ENCODE results near the gene JTB. TPM values are rescaled to one million over a fixed set of nuclear protein-coding genes. Genes with fewer than 3 reads are reported as not detected.

Gene JTB
- total and polyA plus RNA-seq, 9 of the 15 experiments (the other 6 are each of a cell fraction or from before 2014, with no cell fraction given): 24.7 to 308 (median 151) TPM

DNA sequence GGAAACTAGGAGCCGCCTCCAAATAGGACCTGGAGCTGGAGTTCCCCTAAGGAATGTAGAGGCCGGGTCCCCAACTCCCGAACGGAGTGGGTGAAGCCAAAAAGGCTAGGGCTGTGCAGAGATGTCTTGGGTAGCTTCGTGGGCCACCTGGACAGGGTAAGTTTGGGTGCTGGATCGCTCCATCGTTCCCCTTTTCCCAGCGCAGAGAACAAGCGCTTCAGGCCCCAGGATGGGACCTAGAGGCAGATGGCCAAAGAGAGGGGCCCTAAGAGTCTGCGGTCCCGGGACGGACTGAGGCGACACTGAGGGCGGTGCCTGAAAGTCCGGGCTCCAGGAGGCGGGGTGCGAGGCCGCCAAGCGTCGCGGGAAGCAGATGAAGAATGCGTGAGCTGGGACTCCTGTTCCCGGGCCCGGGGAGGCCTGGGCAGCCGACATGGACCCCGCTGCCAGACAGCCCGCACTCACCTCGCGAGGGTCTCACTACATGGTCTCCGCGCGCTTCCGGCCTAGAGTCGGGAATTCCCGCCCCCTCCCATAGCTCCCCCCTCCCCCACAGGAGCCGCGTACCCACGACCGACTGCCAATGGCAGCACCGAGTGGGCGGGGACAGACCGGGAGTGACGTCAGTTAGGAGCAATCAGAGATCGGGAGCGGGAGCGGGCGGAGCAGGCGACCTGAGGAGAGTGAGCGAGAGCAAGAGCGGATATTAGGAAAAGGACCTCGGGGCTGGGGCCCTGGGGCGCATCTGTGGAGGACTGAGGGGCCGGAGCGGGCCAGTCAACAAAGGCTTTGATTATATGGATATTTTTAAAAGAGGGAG lies 14.2 kb downstream of the JTB start, which contains the start of gene SLC39A1 (continued):
- TF ChIP-seq, protein P1, sequence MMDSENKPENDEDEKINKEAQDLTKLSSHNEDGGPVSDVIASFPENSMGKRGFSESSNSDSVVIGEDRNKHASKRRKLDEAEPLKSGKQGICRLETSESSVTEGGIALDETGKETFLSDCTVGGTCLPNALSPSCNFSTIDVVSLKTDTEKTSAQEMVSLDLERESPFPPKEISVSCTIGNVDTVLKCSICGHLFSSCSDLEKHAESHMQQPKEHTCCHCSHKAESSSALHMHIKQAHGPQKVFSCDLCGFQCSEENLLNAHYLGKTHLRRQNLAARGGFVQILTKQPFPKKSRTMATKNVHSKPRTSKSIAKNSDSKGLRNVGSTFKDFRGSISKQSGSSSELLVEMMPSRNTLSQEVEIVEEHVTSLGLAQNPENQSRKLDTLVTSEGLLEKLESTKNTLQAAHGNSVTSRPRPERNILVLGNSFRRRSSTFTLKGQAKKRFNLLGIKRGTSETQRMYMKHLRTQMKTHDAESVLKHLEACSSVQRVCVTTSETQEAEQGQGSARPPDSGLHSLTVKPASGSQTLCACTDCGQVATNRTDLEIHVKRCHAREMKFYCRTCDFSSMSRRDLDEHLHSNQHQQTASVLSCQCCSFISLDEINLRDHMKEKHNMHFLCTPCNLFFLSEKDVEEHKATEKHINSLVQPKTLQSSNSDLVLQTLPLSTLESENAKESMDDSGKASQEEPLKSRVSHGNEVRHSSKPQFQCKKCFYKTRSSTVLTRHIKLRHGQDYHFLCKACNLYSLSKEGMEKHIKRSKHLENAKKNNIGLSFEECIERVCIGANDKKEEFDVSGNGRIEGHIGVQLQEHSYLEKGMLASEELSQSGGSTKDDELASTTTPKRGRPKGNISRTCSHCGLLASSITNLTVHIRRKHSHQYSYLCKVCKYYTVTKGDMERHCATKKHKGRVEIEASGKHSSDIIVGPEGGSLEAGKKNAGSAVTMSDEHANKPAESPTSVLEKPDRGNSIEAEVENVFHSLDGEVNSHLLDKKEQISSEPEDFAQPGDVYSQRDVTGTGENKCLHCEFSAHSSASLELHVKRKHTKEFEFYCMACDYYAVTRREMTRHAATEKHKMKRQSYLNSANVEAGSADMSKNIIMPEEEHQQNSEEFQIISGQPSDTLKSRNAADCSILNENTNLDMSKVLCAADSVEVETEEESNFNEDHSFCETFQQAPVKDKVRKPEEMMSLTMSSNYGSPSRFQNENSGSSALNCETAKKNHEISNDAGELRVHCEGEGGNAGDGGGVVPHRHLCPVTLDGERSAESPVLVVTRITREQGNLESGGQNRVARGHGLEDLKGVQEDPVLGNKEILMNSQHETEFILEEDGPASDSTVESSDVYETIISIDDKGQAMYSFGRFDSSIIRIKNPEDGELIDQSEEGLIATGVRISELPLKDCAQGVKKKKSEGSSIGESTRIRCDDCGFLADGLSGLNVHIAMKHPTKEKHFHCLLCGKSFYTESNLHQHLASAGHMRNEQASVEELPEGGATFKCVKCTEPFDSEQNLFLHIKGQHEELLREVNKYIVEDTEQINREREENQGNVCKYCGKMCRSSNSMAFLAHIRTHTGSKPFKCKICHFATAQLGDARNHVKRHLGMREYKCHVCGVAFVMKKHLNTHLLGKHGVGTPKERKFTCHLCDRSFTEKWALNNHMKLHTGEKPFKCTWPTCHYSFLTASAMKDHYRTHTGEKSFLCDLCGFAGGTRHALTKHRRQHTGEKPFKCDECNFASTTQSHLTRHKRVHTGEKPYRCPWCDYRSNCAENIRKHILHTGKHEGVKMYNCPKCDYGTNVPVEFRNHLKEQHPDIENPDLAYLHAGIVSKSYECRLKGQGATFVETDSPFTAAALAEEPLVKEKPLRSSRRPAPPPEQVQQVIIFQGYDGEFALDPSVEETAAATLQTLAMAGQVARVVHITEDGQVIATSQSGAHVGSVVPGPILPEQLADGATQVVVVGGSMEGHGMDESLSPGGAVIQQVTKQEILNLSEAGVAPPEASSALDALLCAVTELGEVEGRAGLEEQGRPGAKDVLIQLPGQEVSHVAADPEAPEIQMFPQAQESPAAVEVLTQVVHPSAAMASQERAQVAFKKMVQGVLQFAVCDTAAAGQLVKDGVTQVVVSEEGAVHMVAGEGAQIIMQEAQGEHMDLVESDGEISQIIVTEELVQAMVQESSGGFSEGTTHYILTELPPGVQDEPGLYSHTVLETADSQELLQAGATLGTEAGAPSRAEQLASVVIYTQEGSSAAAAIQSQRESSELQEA (IDR thresholded peaks at IDR 0.05; ENCODE audit: low read depth): no peak
- TF ChIP-seq NEUROD1 (IDR thresholded peaks at IDR 0.05; ENCODE audit: borderline replicate concordance, low read depth, low read length, partially characterized antibody) (peak; percentile 71), ARHGAP35 (IDR thresholded peaks at IDR 0.05; ENCODE audit: partially characterized antibody) (no peak), SLC30A9 (CRISPR knock-in tag; IDR thresholded peaks at IDR 0.05) (no peak), ZNF668 (CRISPR knock-in tag; IDR thresholded peaks at IDR 0.05) (no peak), TAF1 (IDR thresholded peaks at IDR 0.05; ENCODE audit: control insufficient read depth, extremely low read depth, insufficient read depth, low read length, severe bottlenecking) (peak; percentile 61), PBX2 (CRISPR knock-in tag; IDR thresholded peaks at IDR 0.05; ENCODE audit: low read depth) (peak; percentile 86), PBX2 (tag; conservative IDR thresholded peaks at IDR 0.05; ENCODE audit: low read depth) (peak; percentile 96), BHLHE40 (IDR thresholded peaks at IDR 0.05; ENCODE audit: low read length) (peak; percentile 6; the same call in 1 of the 2 replicates)
- TF ChIP-seq, protein P2, sequence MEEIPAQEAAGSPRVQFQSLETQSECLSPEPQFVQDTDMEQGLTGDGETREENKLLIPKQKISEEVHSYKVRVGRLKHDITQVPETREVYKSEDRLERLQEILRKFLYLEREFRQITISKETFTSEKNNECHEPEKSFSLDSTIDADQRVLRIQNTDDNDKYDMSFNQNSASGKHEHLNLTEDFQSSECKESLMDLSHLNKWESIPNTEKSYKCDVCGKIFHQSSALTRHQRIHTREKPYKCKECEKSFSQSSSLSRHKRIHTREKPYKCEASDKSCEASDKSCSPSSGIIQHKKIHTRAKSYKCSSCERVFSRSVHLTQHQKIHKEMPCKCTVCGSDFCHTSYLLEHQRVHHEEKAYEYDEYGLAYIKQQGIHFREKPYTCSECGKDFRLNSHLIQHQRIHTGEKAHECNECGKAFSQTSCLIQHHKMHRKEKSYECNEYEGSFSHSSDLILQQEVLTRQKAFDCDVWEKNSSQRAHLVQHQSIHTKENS (CRISPR knock-in tag; IDR thresholded peaks at IDR 0.05): no peak
- TF ChIP-seq, protein P3, sequence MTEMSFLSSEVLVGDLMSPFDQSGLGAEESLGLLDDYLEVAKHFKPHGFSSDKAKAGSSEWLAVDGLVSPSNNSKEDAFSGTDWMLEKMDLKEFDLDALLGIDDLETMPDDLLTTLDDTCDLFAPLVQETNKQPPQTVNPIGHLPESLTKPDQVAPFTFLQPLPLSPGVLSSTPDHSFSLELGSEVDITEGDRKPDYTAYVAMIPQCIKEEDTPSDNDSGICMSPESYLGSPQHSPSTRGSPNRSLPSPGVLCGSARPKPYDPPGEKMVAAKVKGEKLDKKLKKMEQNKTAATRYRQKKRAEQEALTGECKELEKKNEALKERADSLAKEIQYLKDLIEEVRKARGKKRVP (CRISPR knock-in tag; IDR thresholded peaks at IDR 0.05): no peak
- TF ChIP-seq, protein P4, sequence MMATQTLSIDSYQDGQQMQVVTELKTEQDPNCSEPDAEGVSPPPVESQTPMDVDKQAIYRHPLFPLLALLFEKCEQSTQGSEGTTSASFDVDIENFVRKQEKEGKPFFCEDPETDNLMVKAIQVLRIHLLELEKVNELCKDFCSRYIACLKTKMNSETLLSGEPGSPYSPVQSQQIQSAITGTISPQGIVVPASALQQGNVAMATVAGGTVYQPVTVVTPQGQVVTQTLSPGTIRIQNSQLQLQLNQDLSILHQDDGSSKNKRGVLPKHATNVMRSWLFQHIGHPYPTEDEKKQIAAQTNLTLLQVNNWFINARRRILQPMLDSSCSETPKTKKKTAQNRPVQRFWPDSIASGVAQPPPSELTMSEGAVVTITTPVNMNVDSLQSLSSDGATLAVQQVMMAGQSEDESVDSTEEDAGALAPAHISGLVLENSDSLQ (IDR thresholded peaks at IDR 0.05): peak; percentile 99
